IMR-90 (cell line): ENCODE data around the gene PCNX2. TPM values are rescaled to one million over a fixed set of nuclear protein-coding genes. Genes with fewer than 3 reads are reported as not detected.

ENCODE experiments used
- ATAC-seq: fragments of 200-7000 bp; cut with Tn5 transposase; 2 replicates; pipeline ENCODE4 v1.9.1; 2020; ENCODE audit warnings: low read depth, mild to moderate bottlenecking, moderate library complexity
- BruUV-seq: library from RNA; stranded (reverse); fragments of 400-500 nt; replicated peaks from 2 replicates; lab custom pipeline; 2021; lab: Mats Ljungman, UMichigan
- CTCF ChIA-PET: fragments of 300-600 bp; formaldehyde crosslinking; extraction: SDS; loops from one replicate; lab custom pipeline; 2021; ENCODE audit warnings: antibody characterized with exemption; lab: Yijun Ruan, JAX
- POLR2A ChIA-PET: fragments of 300-600 bp; sonication (Branson Sonifier 250); formaldehyde crosslinking; loops from one replicate; lab custom pipeline; 2022; ENCODE audit warnings: antibody characterized with exemption; ENCODE audit not compliant: unreplicated experiment; lab: Charles Lee
- DNase-seq: peaks from one replicate; pipeline ENCODE4 v3.0.0; 2013
- H2AFZ ChIP-seq: replicated peaks from 2 replicates; pipeline ENCODE3; 2013; ENCODE audit warnings: low read length, mild to moderate bottlenecking; ENCODE audit not compliant: poor library complexity
- H2AK5ac ChIP-seq: 2 replicates; pipeline ENCODE4 v1.6.1; 2013; ENCODE audit warnings: low read depth, low read length, inconsistent platforms
- H2AK9ac ChIP-seq: replicated peaks from 2 replicates; pipeline ENCODE3; 2013; ENCODE audit warnings: mild to moderate bottlenecking, low read depth, low read length, moderate library complexity; ENCODE audit not compliant: poor library complexity
- H2BK120ac ChIP-seq: 2 replicates; pipeline ENCODE4 v1.6.1; 2013; ENCODE audit warnings: low read depth, low read length, inconsistent platforms
- H2BK15ac ChIP-seq: 3 replicates; pipeline ENCODE4 v1.6.1; 2013; ENCODE audit warnings: low read depth, low read length, inconsistent platforms
- H2BK20ac ChIP-seq: 2 replicates; pipeline ENCODE4 v1.6.1; 2013; ENCODE audit warnings: low read depth, mild to moderate bottlenecking, inconsistent platforms, low read length, moderate library complexity
- H2BK5ac ChIP-seq: 2 replicates; pipeline ENCODE4 v1.6.1; 2013; ENCODE audit warnings: mild to moderate bottlenecking, low read depth, low read length, inconsistent platforms; ENCODE audit not compliant: poor library complexity, severe bottlenecking
- H3K14ac ChIP-seq: replicated peaks from 2 replicates; pipeline ENCODE4 v1.6.1; 2013; ENCODE audit warnings: low read depth, low read length, inconsistent platforms
- H3K18ac ChIP-seq: 2 replicates; pipeline ENCODE4 v1.6.1; 2013; ENCODE audit warnings: low read depth, low read length, control low read depth
- H3K23ac ChIP-seq: 2 replicates; pipeline ENCODE4 v1.6.1; 2013; ENCODE audit warnings: low read depth, low read length, inconsistent platforms
- H3K27ac ChIP-seq: 2 replicates; pipeline ENCODE4 v1.5.1; 2013; ENCODE audit warnings: mild to moderate bottlenecking, control low read depth, low read length; ENCODE audit not compliant: insufficient read depth
- H3K27me3 ChIP-seq: 2 replicates; pipeline ENCODE4 v1.6.1; 2013; ENCODE audit warnings: low read length; ENCODE audit not compliant: control insufficient read depth, insufficient read depth
- H3K36me3 ChIP-seq: 2 replicates; pipeline ENCODE4 v1.6.1; 2013; ENCODE audit warnings: low read length, mixed read lengths; ENCODE audit not compliant: control insufficient read depth, insufficient read depth
- H3K4ac ChIP-seq: 2 replicates; pipeline ENCODE4 v1.6.1; 2013; ENCODE audit warnings: low read depth, low read length, inconsistent platforms
- H3K4me1 ChIP-seq: 2 replicates; pipeline ENCODE4 v1.6.1; 2013; ENCODE audit warnings: low read length, mixed read lengths; ENCODE audit not compliant: control insufficient read depth, insufficient read depth
- H3K4me2 ChIP-seq: 2 replicates; pipeline ENCODE4 v1.6.1; 2013; ENCODE audit warnings: low read depth, mild to moderate bottlenecking, control low read depth, low read length, moderate library complexity
- H3K4me3 ChIP-seq: 2 replicates; pipeline ENCODE4 v1.5.1; 2013; ENCODE audit warnings: low read depth, mild to moderate bottlenecking, control low read depth, low read length, moderate library complexity; ENCODE audit not compliant: insufficient read depth
- H3K56ac ChIP-seq: 2 replicates; pipeline ENCODE4 v1.6.1; 2013; ENCODE audit warnings: low read length, inconsistent platforms; ENCODE audit not compliant: insufficient read depth; ENCODE audit errors: extremely low read depth
- H3K79me1 ChIP-seq, 2 experiments: 2 replicates each; pipeline ENCODE4 v1.6.1; 2013; ENCODE audit warnings: low read length in 2 of 2, inconsistent platforms in 1 of 2, low read depth in 1 of 2
- H3K9ac ChIP-seq: 2 replicates; pipeline ENCODE4 v1.6.1; 2013; ENCODE audit warnings: low read depth, low read length, control low read depth
- H3K9me1 ChIP-seq: 2 replicates; pipeline ENCODE4 v1.6.1; 2013; ENCODE audit warnings: low read length, inconsistent platforms; ENCODE audit not compliant: insufficient read depth
- H3K9me3 ChIP-seq: 2 replicates; pipeline ENCODE4 v1.6.1; 2013; ENCODE audit warnings: low read length; ENCODE audit not compliant: control insufficient read depth, insufficient read depth
- H4K20me1 ChIP-seq: 2 replicates; pipeline ENCODE4 v1.6.1; 2013; ENCODE audit warnings: low read length, inconsistent platforms; ENCODE audit not compliant: insufficient read depth
- H4K5ac ChIP-seq: 2 replicates; pipeline ENCODE4 v1.6.1; 2013; ENCODE audit warnings: mild to moderate bottlenecking, low read depth, low read length, control low read depth
- H4K8ac ChIP-seq, 2 experiments: 2 replicates each; pipeline ENCODE4 v1.6.1; 2013; ENCODE audit warnings: low read depth in 2 of 2, low read length in 2 of 2, control low read depth in 1 of 2, inconsistent platforms in 1 of 2
- H4K91ac ChIP-seq: 2 replicates; pipeline ENCODE4 v1.6.1; 2013; ENCODE audit warnings: low read depth, low read length, inconsistent platforms; ENCODE audit not compliant: insufficient read depth
- CEBPB ChIP-seq: IDR thresholded peaks from 2 replicates; pipeline ENCODE4 v1.6.1; 2012; ENCODE audit warnings: low read depth, low read length, improper control_type of control experiment
- FOS ChIP-seq: fragments of 150-350 bp; IDR thresholded peaks from 2 replicates; pipeline ENCODE4 v1.6.1; 2016; ENCODE audit warnings: low read depth, low read length
- MAFK ChIP-seq: IDR thresholded peaks from 2 replicates; pipeline ENCODE4 v1.6.1; 2012; ENCODE audit warnings: low read depth, low read length, improper control_type of control experiment
- MAZ ChIP-seq: IDR thresholded peaks from 2 replicates; pipeline ENCODE4 v1.6.1; 2012; ENCODE audit warnings: low read depth, mild to moderate bottlenecking, low read length, improper control_type of control experiment, moderate library complexity, borderline replicate concordance
- MXI1 ChIP-seq: IDR thresholded peaks from 2 replicates; pipeline ENCODE4 v1.6.1; 2012; ENCODE audit warnings: low read depth, mild to moderate bottlenecking, low read length, moderate library complexity, borderline replicate concordance
- NFE2L2 ChIP-seq: fragments of 150-350 bp; IDR thresholded peaks from 2 replicates; pipeline ENCODE4 v1.6.1; 2016; ENCODE audit warnings: low read depth, mild to moderate bottlenecking, low read length
- POLR2A ChIP-seq: IDR thresholded peaks from 2 replicates; pipeline ENCODE4 v1.6.1; 2012; ENCODE audit warnings: mild to moderate bottlenecking, low read depth, low read length
- RAD21 ChIP-seq: IDR thresholded peaks from 2 replicates; pipeline ENCODE4 v1.6.1; 2012; ENCODE audit warnings: low read length, improper control_type of control experiment
- RCOR1 ChIP-seq: IDR thresholded peaks from 2 replicates; pipeline ENCODE4 v1.6.1; 2012; ENCODE audit warnings: mild to moderate bottlenecking, low read length, improper control_type of control experiment; ENCODE audit not compliant: insufficient replicate concordance
- RFX5 ChIP-seq: IDR thresholded peaks from 2 replicates; pipeline ENCODE4 v1.8.0; 2012; ENCODE audit warnings: low read depth, mild to moderate bottlenecking, low read length, moderate library complexity
- SMC3 ChIP-seq: fragments of 150-350 bp; IDR thresholded peaks from 2 replicates; pipeline ENCODE4 v1.6.1; 2016; ENCODE audit warnings: low read depth, mild to moderate bottlenecking, antibody characterized with exemption, low read length, moderate library complexity
- WGBS, 2 experiments: methylation state at CpG; one replicate each; pipeline versions ENCODE4 v1.1.5 to v1.1.7; 2013; ENCODE audit warnings: missing lambda C conversion rate in 2 of 2; ENCODE audit not compliant: insufficient read length in 1 of 2; ENCODE audit errors: extremely low coverage in 2 of 2; 5-methylcytosine and 5-hydroxymethylcytosine counted together
- dilution Hi-C: fragments of 300-500 bp; cut with HindIII; formaldehyde crosslinking; loops from one replicate; pipeline ENCODE4 v1.14.3; 2018; ENCODE audit warnings: low sequenced_read_pairs; ENCODE audit not compliant: unreplicated experiment
- in situ Hi-C: fragments of 300-500 bp; cut with MboI; formaldehyde crosslinking; loops from 3 replicates; pipeline ENCODE4 v1.14.3; 2019; ENCODE audit warnings: low sequenced_read_pairs, inconsistent platforms, mixed read lengths
- intact Hi-C: fragments of 100-400 bp; cut with micrococcal nuclease; formaldehyde crosslinking; loops from 2 replicates; pipeline ENCODE4 v1.10.0; 2022
- polyA plus RNA-seq, 3 experiments: library from polyadenylated mRNA; depleted of rRNA; stranded (reverse); fragments of >200 nt; gene quantifications; 2 replicates each; pipeline ENCODE4 v1.2.3, GENCODE V29; 2012; ENCODE audit warnings: low replicate concordance in 1 of 3
- total RNA-seq: library from RNA; depleted of rRNA; stranded (reverse); fragments of >200 nt; gene quantifications from 2 replicates; pipeline ENCODE4 v1.2.3, GENCODE V29; 2012
- TF ChIP-seq, protein P1 (sequence below): fragments of 150-350 bp; IDR thresholded peaks from 2 replicates; pipeline ENCODE4 v1.6.1; 2017; ENCODE audit warnings: mild to moderate bottlenecking, antibody characterized with exemption, low read length, low read depth
- TF ChIP-seq, protein P2 (sequence below): conservative IDR thresholded peaks from 2 replicates; pipeline ENCODE4 v1.5.1; 2012; ENCODE audit warnings: mild to moderate bottlenecking, low read depth, low read length, improper control_type of control experiment
- TF ChIP-seq, protein P3 (sequence below): fragments of 150-350 bp; IDR thresholded peaks from 2 replicates; pipeline ENCODE4 v1.6.1; 2016; ENCODE audit warnings: low read depth, mild to moderate bottlenecking, low read length, moderate library complexity, borderline replicate concordance

PCNX2 gene
- total and polyA plus RNA-seq, 2 of the 4 experiments (the other 2 are of a cell fraction), result 15.9 to 22.6 TPM

DNA sequence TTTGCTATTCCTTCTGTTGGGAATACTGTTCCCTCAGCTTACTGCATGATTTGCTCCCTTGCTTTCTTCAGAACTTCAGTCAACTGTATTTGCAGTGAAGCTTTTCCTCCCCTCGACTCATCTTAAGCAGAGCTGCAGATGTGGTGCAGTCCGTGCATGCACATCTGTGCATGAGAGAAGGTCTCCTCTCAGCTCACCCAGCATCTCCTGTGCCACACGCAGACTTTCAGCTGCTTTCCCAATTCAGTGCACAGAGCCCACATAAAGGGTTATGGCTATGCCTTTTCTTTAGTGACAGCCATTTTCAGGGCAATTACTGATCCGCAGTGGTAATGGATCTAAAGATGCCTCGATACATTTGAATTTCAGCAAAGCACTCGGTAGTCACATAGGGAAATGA is 358.6 kb downstream of the PCNX2 start:
- intact Hi-C loops, result no loop called here
- Histone ChIP-seq H3K79me1 (no peaks in the 10 kb centered on the region), H4K5ac (no peak overlapping the region), H3K4me2 (no peak overlapping the region), H3K4me1 (peaks cover 2% of the 10 kb centered on the region; the same call in 1 of the 2 replicates), H3K4ac (no peak overlapping the region), H2BK120ac (no peak overlapping the region), H3K14ac (no peak overlapping the region), H4K20me1 (no peaks in the 10 kb centered on the region), H2BK20ac (no peak overlapping the region), H2AFZ (no peak overlapping the region), H2BK15ac (no peak overlapping the region), H3K23ac (no peak overlapping the region), H3K36me3 (no peaks in the 10 kb centered on the region), H3K9me3 (no peaks in the 10 kb centered on the region; the same call in 1 of the 2 replicates), H2AK5ac (no peak overlapping the region), H3K9me1 (no peaks in the 10 kb centered on the region), H2BK5ac (no peak overlapping the region), H4K91ac (no peak overlapping the region), H3K27me3 (no peaks in the 10 kb centered on the region; the same call in 1 of the 2 replicates), H3K4me3 (no peak overlapping the region), H3K18ac (no peak overlapping the region), H3K27ac (no peak overlapping the region), H4K8ac (no peak overlapping the region), H3K9ac (no peak overlapping the region), H2AK9ac (no peak overlapping the region), H3K56ac (no peak overlapping the region)
- dilution Hi-C loops, result loop anchor here (25.0 kb wide), 1 partner anchor 100 kb away; no protein-coding TSS in a partner anchor
- in situ Hi-C loops, result no loop called here
- ChIA-PET POLR2A (no interaction called here), CTCF (no interaction called here)
- 92% methylated on average over 5 of the region's 6 CpGs; no CpG with 5 or more reads in 1 of the 2 experiments for WGBS, 2 experiments
- no peak for ATAC-seq
- BruUV-seq, result no TSS peak
- DNase-seq, result no peak
- TF ChIP-seq FOS, result no peak
- TF ChIP-seq RFX5, result no peak
- TF ChIP-seq MXI1, result no peak
- no peak for TF ChIP-seq CEBPB
- no peak for TF ChIP-seq RAD21
- TF ChIP-seq, protein P1, sequence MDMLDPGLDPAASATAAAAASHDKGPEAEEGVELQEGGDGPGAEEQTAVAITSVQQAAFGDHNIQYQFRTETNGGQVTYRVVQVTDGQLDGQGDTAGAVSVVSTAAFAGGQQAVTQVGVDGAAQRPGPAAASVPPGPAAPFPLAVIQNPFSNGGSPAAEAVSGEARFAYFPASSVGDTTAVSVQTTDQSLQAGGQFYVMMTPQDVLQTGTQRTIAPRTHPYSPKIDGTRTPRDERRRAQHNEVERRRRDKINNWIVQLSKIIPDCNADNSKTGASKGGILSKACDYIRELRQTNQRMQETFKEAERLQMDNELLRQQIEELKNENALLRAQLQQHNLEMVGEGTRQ, result no peak
- TF ChIP-seq, protein P2, sequence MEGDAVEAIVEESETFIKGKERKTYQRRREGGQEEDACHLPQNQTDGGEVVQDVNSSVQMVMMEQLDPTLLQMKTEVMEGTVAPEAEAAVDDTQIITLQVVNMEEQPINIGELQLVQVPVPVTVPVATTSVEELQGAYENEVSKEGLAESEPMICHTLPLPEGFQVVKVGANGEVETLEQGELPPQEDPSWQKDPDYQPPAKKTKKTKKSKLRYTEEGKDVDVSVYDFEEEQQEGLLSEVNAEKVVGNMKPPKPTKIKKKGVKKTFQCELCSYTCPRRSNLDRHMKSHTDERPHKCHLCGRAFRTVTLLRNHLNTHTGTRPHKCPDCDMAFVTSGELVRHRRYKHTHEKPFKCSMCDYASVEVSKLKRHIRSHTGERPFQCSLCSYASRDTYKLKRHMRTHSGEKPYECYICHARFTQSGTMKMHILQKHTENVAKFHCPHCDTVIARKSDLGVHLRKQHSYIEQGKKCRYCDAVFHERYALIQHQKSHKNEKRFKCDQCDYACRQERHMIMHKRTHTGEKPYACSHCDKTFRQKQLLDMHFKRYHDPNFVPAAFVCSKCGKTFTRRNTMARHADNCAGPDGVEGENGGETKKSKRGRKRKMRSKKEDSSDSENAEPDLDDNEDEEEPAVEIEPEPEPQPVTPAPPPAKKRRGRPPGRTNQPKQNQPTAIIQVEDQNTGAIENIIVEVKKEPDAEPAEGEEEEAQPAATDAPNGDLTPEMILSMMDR, result no peak
- TF ChIP-seq MAZ, result no peak
- TF ChIP-seq, protein P3, sequence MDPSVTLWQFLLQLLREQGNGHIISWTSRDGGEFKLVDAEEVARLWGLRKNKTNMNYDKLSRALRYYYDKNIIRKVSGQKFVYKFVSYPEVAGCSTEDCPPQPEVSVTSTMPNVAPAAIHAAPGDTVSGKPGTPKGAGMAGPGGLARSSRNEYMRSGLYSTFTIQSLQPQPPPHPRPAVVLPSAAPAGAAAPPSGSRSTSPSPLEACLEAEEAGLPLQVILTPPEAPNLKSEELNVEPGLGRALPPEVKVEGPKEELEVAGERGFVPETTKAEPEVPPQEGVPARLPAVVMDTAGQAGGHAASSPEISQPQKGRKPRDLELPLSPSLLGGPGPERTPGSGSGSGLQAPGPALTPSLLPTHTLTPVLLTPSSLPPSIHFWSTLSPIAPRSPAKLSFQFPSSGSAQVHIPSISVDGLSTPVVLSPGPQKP, result no peak
- TF ChIP-seq MAFK, result no peak
- TF ChIP-seq POLR2A, result no peak
- TF ChIP-seq SMC3, result no peak
- TF ChIP-seq NFE2L2, result no peak
- no peak for TF ChIP-seq RCOR1
